HPDE6-E6E7 (cell line): ENCODE results near the gene LTBP3.

Experiments
- DNase-seq: peaks from one replicate; pipeline ENCODE4 v3.0.0; 2011; ENCODE audit warnings: missing footprints; ENCODE audit errors: extremely low spot score

The LTBP3 gene

DNA sequence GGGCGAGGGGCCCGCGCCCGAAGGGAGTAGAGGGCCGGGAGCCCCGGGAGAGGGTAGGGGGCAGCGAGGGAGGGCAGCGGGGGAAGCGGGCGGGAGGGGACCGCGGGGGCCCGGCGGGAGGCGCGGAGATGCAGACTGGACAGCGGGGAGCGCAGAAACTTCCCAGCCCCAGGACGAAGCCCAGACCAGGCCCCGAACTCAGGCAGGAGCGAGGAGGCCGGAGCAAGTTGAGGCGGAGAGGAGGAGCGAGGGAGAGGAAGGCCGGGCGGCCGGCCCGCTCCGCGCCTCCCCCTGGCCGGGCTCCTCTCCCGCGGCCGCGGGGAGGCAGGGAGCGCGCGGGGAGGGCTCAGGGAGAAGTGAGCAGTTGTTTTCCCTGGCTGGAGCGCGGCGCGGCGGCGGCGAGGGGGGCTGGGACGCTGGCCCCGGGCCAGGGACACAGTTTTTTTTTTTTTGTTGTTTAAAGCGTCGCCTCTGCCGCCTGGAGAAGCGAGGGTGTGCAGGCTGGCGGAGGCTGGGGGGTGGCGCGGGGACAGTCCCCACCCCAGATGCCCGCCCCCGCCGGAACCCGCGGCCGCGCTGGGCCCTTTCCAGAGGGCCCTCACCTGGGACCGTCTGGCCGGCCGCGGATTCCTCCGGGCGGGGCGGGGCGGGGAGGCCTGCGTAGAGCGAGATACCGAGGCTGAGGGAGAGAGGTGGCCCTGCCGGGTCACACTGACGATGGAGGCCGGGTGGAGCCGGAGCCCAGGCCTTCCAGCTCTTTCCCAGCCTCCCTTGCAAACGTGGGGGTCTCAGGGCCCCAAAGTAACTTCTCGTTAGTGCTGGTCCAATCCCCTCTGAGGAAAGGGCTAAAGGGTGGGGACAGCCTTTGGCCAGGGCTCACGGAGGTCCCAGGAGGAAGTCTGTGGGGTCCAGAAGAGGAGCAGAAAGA is at the start of gene LTBP3:
TSS of gene LTBP3 (minus strand) at position 358 of the 928 bp plus-strand sequence. CDS start 400 bp downstream, outside the sequence.
- DNase-seq, result no peak

- DNase-seq, result peak; percentile 77
Measured at GRCh38 chr11:65606876-65607613, 48.9 kb upstream of the LTBP3 start.

- DNase-seq, result no peak
Measured at GRCh38 chr11:65604258-65604657, 46.1 kb upstream of the LTBP3 start.

DNA sequence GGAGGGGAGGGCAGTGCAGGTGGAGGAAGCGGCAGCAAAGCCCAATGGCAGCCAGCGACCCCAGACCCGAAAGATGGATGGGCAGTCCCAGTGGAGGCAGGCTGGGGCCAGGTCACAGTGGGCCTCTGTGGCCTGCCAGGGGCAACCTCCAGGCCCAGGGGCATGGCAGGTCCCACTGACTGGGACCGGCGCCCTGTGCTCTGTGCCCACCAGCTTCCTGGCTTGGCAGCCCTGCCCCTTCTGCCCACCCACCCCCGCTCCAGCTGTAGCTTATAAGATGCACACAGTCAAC is 41.7 kb upstream of the LTBP3 start:
- DNase-seq, result no peak

- no peak for DNase-seq
Measured at GRCh38 chr11:65599216-65599954, 41.2 kb upstream of the LTBP3 start.

DNA sequence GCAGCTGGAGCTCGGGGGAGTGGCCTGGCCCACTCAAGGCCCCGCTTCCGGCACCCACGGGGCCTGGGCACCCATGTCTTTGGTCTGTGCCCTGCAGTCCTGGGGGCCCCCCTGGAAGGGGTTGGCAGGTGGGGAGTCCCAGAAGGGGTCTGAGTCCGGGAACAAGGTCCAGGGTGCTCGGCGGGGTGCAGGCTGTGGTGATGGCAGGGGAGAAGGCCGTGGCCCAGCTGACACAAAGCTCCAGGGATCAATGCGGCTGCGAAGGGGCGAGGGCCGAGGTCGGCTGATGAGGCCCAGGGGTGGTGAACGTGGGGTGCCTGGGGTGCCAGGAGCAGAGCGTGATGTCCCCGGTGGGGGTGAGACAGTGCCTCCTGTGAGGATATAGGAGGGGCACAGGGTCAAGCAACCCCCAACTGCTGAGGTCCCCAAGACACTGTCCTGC is 40.1 kb upstream of the LTBP3 start:
- no peak for DNase-seq

GRCh38 chr11:65596520-65596919 is 38.4 kb upstream of the LTBP3 start:
- no peak for DNase-seq

- DNase-seq, result no peak
Measured at GRCh38 chr11:65595543-65596281, 37.6 kb upstream of the LTBP3 start, which contains the start of gene KCNK7. Gene KCNK7, minus strand, starts transcription at chr11:65595800. Its CDS starts 28 bp downstream, at chr11:65595772.

DNA sequence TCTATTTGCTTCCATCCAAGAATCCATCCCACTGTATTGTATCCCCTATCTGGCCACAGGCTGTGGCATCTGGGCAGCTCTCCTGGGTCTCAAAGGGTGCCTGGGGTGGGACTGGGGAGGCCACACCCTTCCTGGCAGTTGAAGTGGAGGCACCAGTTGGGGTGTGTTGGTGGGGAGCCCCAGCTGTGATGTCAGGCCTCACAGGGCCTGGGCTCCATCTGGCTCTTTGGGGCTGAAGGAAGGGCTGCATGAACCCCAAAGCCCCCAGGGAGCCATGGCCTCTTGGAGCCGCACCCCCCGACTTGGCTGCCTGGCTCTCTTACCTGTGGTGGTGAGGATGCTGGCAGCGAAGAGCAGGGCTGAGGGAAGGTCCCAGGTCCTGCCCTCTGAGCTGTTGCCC is 37.0 kb upstream of the LTBP3 start:
- no peak for DNase-seq

GRCh38 chr11:65593518-65594414 is 35.6 kb upstream of the LTBP3 start:
- DNase-seq, result no peak

DNA sequence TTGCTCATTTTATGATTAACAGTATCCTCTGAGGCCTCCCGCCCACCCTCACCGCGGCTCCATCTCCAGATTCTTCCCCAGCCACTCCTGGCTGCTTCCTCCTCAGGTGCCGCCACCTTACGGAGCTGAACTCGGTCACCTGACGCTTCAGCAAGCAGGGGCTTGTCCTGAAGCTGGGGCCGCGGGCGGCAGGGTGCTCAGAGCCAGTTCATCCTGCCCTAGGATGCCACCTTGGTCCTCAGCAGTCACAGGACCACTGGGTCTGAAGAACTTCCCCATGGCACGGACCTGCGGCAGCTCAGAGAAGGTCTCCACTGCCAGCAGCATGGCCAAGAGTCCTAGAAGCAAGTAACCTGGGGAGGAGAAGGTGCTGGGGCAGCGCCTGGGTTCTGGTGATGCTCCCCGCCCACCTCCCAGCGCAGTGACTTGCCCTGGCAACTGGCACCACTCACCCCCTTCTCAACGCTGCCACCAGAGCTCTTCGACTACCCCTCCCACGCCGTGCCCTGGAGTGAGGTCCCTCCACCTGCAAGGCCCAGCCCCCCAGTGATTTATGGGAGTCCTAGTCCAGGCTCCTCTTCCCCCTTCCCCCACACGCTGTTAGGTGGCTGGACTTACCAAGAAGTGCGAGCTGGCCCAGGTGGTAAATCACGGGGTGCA is 34.8 kb upstream of the LTBP3 start:
- DNase-seq, result peak; percentile 87

GRCh38 chr11:65591939-65592857 is 34.0 kb upstream of the LTBP3 start:
- DNase-seq, result no peak

DNA sequence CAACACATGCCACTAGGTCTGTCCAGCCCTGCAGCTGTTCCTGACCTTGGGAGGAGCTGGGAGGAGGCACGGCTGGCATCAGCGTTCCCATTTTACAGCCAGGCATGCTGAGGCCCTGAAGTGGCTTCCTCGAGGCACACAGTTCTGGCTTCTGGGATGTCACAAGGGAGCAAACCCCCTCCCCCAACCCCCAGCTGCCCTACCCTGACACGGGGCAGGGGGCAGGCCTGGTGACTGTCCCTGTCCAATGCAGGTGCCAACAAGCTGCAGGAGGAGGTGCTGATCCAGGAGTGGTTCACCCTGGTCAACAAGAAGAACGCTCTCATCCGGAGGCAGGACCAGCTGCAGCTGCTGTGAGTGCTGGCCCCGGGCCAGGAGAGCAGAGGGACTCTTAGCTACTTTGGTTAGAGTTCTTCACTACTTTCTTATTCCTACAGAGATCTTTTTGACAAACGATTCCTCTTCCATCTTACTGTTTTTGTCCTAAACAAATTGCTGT is 32.1 kb upstream of the LTBP3 start:
- DNase-seq, result no peak

GRCh38 chr11:65589444-65590239 is 31.5 kb upstream of the LTBP3 start:
- DNase-seq, result no peak

- no peak for DNase-seq
Measured at GRCh38 chr11:65588199-65589054, 30.3 kb upstream of the LTBP3 start.

DNA sequence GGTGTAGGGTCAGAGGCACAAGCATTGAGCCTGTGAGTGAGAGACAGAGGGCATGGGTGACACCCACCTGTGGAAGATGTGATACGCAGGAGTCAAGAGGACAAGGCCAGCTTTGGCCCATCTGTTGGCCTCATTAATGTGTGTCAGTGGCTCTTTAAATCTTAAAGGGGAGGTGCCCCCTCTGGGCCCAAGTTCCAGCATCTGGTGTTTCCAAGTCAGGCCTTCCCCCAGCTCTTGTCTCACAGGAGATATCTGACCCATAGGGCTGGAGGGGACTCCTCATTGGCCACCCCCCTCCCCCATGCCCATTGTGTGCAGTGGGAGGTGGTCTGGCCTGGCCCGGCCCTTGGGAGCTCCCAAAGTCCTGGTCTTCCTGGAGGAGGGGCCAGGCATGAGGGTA is 28.5 kb upstream of the LTBP3 start:
- no peak for DNase-seq

DNA sequence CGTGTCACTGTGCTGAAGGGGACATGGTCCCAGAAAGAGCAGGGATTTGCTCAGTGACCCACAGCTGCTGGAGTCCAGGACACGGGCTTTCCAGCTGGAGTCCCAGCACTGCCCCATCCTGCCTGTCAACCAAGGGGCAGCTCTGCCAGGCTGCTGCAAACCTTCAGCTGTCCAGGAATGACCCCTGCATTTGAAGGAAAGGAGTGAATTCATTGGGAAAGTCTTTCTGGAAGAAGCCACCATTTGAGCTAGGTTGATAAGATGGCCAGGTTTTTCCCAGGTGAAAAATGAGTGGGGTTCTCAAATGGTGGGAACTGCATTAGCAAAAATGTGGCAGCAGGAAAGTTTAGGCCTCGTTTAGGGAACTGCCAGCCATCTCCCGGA is 28.1 kb upstream of the LTBP3 start:
- DNase-seq, result no peak
